Gastrocnemius medialis (tissue), 4 donors: ENCODE measurements around the gene IP6K3.

Source experiments
- CTCF ChIP-seq, 5 experiments: fragments of 450-650 bp in 3 of 5; fragments of 200-600 bp in 2 of 5; sonication (generic) in 2 of 5; IDR thresholded peaks in 4 of 5; conservative IDR thresholded peaks in 1 of 5; 1 replicate in 4 of 5; 2 replicates in 1 of 5; pipeline ENCODE4 v1.5.1; 2016 to 2019; ENCODE audit warnings: antibody characterized with exemption in 5 of 5, mild to moderate bottlenecking in 3 of 5, moderate library complexity in 3 of 5
- POLR2A ChIP-seq, 2 donors: fragments of 450-650 bp; IDR thresholded peaks; one replicate each; pipeline ENCODE4 v1.6.1; 2017; ENCODE audit warnings: antibody characterized with exemption in 2 of 2, mild to moderate bottlenecking in 2 of 2, moderate library complexity in 2 of 2

GRCh38 chr6:33694401-33694931, 52.2 kb downstream of the IP6K3 start:
- TF ChIP-seq CTCF (IDR thresholded peaks at IDR 0.05 in 4 of 5, conservative IDR thresholded peaks at IDR 0.05 in 1 of 5) (no peak), POLR2A (IDR thresholded peaks at IDR 0.05) (no peak)
